DMS 273 (cell line): ENCODE data around the gene TKTL2.

ENCODE experiments used
- DNase-seq: peaks from one replicate; lab custom pipeline; 2025; ENCODE audit not compliant: unreplicated experiment; lab: John Stamatoyannopoulos, UW

The TKTL2 gene, protein sequence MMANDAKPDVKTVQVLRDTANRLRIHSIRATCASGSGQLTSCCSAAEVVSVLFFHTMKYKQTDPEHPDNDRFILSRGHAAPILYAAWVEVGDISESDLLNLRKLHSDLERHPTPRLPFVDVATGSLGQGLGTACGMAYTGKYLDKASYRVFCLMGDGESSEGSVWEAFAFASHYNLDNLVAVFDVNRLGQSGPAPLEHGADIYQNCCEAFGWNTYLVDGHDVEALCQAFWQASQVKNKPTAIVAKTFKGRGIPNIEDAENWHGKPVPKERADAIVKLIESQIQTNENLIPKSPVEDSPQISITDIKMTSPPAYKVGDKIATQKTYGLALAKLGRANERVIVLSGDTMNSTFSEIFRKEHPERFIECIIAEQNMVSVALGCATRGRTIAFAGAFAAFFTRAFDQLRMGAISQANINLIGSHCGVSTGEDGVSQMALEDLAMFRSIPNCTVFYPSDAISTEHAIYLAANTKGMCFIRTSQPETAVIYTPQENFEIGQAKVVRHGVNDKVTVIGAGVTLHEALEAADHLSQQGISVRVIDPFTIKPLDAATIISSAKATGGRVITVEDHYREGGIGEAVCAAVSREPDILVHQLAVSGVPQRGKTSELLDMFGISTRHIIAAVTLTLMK

DNA sequence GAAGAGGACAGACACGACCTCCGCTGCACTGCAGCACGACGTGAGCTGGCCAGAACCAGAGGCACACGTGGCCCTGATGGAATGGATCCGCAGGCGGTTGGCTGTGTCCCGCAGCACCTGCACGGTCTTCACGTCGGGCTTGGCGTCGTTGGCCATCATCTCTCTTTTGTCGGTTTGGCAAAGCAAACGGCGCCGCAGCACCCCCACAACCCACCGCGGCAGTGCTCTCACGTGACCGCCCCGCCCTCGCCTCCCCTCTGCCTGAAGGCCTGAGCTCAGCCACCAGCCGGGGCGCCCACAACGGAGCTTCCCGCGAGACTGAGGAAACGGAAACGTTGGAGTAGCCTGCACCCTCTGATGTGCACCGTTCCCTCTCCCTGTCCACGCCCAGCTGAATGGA lies at the start of gene TKTL2:
Gene TKTL2 (minus strand): TSS at position 179 of the 400 bp plus-strand sequence. CDS start 20 bp downstream, at position 159.
- no peak for DNase-seq

DNA sequence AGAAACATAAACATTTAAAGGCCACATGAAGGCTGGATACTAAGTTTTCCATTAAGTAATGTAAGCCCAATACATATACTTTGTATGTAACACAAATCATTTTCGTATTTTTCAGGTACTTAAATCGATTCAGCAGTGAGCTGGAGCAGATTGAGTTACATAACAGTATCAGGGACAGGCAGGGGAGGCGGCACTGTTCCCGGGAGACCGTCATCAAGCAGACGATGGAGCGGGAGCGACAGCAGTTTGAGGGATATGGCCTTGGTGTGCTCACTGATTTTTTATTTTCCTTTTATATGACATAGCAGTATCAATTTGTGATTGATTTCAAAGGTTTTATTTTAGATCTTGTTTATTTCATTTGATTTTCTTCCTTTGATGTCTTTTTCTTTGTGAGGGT lies 41.6 kb upstream of the TKTL2 start:
- DNase-seq = no peak

DNA sequence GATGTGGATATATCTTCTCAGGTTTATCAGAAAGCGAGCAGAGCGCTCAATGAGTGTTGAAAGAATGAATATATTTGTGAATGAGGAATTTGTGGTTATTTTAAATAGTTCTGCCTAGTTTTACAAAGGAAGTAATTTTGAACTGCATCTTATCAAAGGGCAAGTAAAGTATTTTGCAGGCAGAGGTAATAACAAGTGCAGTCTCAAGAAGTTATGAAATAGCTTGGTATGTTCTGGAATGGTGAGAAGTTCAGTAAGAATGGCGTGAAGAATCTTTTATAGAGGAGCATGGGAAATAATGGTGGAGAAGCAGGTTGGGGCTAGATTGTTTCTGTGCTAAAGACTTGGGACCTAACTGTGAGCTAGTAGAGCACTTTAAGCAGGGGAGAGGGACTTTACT lies 31.8 kb upstream of the TKTL2 start:
- no peak for DNase-seq

DNA sequence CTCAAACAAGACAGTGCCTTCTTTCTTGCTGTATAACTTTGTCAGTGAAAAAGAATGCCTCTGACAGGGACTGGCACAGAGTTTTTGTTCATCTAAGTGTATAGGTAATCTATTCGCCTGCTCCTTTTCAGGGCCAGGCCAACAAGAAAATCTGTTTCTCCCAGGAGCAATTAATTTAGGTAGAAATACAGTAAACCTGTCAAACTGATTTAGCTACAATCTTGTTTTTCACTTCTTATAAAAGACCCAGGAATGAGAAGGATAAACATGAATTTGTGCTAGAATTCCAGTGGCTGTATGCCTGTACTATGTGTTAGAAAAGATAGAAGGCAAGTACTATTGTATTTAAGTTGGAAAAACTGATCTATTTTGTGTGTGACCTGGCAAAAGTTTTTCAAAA lies 27.0 kb upstream of the TKTL2 start:
- DNase-seq = no peak

DNA sequence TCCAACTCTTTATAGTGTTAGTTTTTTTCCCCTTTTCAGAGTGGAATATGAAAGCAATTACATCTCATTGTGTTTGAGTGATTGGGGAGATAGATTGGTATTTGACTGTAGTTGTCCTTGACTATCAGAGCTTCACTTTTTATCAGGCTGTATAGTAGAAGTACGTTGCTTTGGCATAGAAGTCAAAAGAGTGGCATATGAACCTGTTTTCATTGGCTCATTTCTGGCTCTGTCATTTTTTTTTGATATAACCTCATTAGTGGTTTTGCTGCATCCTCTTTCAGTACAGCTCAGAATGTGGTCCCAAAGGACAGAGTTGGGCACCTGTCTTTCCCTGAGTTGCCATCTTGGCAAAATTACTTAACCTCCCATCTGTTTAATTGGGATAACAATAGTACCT lies 22.3 kb upstream of the TKTL2 start:
- DNase-seq = peak; percentile 34

DNA sequence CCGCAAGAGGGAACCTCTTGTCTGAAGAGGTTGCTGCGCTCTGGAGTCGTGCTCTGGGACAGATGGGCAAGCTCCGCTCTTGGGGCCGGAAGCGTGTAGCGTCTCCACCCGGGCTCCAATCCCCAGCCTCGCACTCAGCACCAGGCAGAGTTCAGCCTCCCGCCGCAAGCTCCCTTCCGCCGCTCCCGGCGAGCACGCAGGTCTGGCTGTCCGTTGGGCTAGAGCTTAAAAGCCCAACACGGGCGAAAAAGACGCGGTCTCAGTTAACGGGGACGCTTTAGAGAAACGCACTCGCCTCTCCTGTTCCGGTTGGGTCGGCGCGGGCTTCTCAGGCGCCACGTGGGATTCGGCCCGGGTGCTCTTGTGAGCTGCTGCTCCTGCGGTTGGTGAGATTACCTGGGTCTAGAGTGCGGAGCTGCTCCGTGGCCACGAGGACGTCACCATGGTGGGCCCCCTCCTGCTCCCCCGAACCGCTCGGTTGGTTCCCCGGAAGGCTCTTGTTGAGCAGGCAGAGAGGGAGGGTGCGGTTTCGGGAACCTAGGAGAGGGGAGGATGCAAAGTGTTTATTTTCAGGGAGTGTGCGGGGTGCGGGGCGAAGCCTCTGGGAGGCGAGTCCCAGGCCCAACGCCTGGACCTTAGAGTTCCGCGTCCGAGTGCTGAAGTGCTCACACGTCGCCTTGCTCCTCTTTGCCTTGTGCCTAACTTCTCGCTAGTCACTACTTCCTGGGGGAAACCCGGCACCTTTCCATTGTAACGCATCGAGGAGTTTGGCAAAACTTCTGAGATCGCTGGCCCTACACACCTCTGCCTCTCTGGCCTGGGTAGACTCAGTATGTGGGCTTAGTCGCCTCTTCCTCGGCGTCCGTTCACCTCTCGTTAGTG lies 21.0 kb upstream of the TKTL2 start, which contains the start of gene TMA16:
Gene TMA16 (plus strand): TSS at position 331 of the 882 bp plus-strand sequence. CDS start 112 bp downstream, at position 443.
- peak; percentile 96 for DNase-seq

DNA sequence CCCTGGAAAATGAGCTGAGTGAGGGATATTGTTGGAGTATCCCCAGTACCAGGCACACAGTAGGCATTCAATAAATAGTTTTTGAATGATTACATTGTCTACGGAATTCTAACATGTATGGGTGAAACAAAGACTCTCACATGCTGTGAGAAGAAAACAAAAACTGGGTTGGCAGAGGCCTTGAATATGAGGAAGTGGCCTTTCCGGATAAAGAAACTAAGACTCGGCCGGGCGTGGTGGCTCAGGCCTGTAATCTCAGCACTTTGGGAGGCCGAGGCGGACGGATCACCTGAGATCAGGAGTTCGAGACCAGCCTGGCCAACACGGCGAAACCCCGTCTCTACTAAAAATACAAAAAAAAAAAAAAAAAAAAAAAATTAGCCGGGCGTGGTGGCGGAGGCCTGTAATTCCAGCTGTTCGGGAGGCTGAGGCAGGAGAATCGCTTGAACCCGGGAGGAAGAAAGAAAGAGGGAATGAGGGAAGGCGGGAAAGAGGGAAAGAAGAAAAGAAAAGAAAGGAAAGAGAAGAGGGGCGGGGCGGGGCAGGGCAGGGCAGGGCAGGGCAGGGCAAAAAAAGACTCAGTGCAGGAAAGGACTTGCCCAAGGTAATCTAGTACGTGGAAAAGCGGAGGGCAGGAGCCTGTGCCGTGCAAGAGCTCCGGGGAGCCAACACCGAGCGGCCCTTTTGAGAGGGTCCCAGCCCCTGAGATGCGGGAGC lies 20.2 kb upstream of the TKTL2 start:
- no peak for DNase-seq

DNA sequence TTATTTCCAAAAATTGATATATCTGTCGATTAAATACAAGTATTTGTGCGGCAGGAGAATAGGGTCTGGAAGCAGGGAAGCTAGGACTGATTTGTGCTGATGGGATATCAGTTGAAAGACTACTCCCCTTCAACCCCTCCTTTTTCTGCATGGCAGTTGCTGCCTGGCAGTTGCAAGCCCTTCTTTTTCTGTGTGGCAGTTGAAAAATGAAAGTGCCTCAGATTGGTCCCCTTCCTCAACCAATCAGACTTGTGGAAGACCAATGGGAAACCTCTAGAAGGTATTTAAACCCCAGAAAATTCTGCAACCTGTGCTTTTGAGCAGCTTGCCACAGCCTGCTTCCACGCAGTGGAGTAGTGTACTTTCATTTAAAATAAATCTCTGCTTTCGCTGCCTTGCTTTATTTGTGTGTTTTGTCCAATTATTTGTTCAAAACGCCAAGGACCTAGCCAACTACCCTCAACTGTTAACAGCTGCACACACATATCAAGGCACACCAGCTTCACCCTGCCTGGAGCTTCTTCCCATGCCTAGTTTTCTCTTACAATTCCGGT lies 19.5 kb upstream of the TKTL2 start:
- peak; percentile 14 for DNase-seq

DNA sequence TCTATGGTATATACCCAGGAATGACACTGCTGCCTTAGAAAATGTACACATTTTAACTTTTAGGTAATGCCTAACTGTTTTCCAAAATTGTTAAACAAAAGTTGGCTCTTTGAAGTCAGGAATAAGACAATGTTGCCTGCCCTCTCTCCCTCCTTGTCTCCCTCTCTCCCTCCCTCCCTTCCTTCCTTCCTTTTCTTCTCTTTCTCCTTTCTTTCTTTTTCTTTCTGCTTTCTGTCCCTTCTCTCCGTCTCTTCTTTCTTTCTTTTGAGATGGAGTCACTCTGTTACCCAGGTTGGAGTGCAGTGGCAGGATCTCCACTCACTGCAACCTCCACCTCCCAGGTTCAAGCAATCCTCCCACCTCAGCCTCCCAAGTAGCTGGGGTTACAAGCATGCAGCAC lies 16.4 kb upstream of the TKTL2 start:
- DNase-seq = no peak

DNA sequence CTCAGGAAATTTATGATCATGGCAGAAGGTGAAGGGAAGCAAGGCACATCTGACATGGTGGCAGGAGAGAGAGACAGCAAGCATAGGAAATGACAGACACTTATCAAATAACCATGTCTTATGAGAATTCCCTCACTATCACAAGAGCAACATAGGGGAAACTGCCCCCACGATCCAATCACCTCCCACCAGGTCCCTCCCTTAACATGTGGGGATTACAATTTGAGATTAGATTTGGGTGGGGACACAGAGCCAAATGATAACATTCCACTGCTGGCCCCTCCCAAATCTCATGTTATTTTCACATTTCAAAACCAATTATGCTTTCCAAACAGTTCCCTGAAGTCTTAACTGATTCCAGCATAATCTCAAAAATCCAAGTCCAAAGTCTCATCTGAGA lies 12.8 kb upstream of the TKTL2 start:
- DNase-seq = no peak

DNA sequence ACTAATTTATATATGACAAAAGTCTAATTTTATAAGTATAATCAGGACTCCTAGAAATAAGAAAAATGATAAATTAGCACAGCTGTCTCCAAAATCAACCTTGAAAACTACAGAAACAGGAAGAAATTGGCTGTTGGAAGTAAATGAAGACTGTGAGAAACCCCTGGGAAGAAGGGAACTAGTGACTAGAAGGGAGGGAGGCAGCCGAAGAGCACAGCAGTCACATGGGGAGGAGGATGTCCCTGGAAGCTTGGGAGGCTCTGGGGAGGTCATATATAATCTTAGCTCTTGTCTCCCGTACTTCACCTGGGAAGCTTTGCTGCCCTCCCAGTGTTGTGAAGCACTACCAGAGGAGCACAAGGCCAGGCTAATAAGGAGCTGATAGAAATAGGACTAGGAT lies 12.0 kb upstream of the TKTL2 start:
- DNase-seq = no peak

DNA sequence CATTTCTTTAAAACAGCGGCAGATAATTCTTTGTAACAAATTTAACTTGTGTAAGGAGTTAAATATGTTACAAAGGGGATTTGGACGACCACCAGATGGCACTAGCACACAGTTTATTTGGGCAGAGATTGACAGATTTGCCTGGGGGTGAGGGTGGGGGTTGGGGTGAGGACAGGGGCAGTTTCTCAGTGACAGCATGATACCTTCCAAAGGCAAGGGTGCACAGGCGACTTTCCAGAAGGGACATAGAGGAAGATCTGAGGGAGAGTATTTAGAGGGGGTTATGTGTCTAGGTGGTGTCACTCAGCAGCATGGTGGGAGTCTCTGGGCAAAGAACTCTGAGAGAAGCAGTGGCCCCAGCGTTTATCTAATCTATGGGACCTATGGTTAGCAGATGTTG lies 11.4 kb upstream of the TKTL2 start:
- DNase-seq = peak; percentile 72

DNA sequence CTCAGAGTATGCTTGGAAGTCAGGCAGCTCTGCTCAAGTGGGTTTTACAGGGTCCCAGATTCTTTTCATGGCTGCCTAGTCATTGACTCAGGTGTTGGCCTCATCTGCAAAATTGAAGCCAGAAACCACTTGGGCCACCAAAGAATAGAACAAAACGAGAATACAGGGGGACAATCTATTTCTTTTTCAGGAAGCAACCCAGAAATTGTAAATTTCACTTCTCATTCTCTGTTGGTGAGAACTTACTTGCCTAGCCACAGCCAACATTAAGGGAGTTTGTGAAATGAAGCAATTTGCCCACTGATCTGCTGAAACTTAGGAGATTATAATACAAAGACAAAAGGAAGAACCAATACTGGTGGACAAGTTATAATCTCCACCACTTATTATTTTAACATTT lies 8.6 kb upstream of the TKTL2 start:
- no peak for DNase-seq

DNA sequence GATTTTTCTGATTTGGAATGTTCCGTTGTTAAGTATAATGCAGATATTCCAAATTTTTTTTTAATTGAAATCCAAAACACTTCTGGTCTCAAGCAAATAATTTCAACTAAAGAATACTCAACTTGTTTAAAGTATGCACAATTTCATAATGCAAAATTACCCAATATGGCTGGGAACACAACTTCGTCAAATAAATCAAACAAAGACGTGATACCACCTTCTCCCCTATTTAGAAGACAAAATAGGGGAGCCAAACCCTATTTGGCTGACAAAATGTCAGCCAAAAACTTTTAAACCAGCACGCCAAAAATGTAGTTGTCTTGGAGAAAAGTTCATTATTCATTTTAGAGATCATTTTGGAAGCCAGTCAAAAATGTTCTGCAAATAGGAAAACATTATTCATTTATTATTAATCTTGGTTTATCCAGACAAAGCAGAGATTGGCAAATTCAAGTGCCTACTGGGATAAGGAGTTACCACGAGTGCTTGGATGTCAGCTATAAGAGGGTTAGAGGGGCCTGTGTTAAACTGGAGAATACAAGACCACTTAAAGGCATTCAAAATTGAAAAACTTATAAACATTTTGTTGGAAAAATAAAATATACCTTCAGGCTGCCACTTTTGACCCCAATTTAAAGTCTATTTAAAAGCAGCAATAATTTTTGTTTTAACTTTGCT lies 3.3 kb upstream of the TKTL2 start:
- DNase-seq = no peak

DNA sequence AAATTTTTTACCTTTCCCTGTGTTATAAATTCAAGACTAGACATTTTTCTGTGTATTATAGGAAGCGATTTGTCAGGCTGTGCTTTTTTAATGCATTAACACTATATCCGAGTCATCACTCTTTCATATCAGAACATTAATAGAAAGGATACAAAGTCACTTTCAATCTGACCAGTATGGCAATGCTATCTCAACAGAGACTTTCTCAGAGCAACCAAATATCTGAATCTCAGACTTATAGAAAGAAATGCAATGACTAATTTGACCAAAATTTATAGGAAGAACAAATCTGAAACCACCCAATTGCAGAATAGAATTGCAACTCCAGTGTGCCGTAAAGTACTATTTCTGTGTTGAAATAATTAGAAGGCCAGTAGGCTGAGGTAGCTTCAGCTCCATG lies 473 bp upstream of the TKTL2 start:
- no peak for DNase-seq

DNA sequence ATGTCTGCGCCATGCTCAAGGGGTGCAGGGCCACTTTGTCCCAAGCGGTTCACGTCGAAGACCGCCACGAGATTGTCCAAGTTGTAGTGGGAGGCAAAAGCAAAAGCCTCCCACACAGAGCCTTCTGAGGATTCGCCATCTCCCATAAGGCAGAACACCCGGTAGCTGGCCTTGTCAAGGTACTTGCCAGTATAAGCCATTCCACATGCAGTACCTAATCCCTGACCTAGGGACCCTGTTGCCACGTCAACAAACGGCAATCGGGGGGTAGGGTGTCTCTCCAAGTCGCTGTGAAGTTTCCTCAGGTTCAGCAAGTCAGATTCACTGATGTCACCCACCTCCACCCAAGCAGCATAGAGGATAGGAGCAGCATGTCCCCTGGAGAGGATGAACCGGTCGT lies 424 bp downstream of the TKTL2 start:
- DNase-seq = no peak

DNA sequence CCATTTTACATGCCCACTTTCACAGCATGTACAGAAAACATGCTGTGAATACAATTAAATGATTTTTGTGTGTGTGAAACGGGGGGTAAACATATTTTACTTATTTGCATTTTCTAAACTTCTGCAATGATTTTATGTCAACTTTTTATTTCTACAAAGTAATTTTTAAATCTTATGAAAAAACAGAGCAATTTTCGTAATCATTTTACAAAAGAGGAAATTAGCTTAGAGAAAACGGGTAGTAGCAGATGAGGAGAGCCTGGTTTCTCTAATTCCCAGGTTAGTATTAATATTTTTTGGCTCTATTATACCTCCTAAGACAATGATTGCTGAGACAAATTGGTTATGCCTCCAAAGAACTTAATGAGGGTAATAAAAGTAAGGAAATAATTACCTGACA lies 3.2 kb downstream of the TKTL2 start:
- DNase-seq = no peak

DNA sequence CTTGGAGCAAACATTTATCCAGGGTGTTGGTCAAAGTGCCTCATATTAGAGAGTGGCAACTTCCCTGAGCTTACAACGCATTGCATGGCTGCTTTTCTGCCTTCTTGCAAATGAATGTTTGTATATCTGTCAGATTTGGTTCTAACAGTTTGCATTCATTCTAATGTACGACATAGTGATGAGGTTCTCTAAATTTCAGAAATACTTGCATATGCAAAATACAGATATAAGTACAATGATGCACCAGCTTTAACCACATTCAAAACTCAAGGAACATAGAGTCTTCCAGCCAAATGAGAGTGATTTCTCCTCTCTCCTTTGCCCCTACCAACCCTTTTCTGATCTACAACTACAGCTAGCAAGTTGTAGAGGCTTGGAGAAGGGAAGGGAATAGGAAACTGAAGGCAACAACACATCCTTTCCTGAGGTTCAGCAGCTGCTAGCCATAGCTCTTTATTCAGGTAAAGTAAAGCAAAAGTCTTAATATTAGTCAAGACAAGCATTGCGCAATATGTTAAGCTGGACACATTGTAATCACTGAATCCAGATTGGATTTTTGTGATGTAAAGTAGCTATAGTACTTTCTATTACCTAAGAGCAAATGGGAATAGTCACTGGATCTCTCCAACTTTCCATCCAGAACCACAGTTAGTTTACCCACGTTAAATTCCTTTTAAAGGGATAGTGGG lies 6.3 kb downstream of the TKTL2 start:
- DNase-seq = no peak

DNA sequence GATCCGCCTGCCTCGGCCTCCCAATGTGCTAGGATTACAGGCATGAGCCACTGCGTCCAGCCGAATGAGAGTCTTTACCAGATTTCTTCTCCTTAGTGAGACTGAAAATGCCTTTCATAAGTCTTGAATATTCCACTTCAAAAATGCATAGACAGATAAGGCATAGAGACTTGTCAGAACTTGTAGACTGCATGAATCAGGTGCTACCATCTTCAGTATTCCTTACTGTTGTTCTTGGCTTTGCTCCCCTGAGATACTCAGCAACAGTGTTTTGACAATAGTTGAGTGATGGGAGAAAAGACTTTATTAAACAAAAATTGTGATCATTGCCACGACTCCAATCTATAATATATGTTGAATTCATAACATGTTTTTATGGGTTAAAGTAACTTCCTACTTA lies 11.0 kb downstream of the TKTL2 start:
- no peak for DNase-seq
